WTC11 (cell line): Measurements from ENCODE around the gene SFT2D2. TPM values are rescaled to one million over a fixed set of nuclear protein-coding genes. Genes with fewer than 3 reads are reported as not detected.

ENCODE experiments used
- ATAC-seq: fragments of 200-7000 bp; cut with Tn5 transposase; 2 replicates; pipeline ENCODE4 v1.10.0; 2021; ENCODE audit warnings: mild to moderate bottlenecking, moderate library complexity
- CTCF ChIA-PET: fragments of 300-600 bp; sonication (Branson Sonifier 250); formaldehyde crosslinking; loops from one replicate; lab custom pipeline; 2021; ENCODE audit warnings: antibody characterized with exemption; lab: Charles Lee
- POLR2A ChIA-PET: fragments of 350-600 bp; sonication (Branson Sonifier 250); formaldehyde crosslinking; loops from one replicate; lab custom pipeline; 2021; ENCODE audit warnings: antibody characterized with exemption; lab: Charles Lee
- DNase-seq: peaks from one replicate; pipeline ENCODE4 v3.0.0; 2021; ENCODE audit warnings: low spot score
- H3K27ac Mint-ChIP-seq: 2 replicates; pipeline ENCODE4 v1.8.0; 2021; ENCODE audit warnings: mixed read lengths
- H3K27me3 Mint-ChIP-seq: 2 replicates; pipeline ENCODE4 v1.8.0; 2021; ENCODE audit warnings: low read depth, mild to moderate bottlenecking, moderate library complexity, mixed read lengths
- H3K36me3 Mint-ChIP-seq: 2 replicates; pipeline ENCODE4 v1.8.0; 2021; ENCODE audit warnings: mixed read lengths
- H3K4me1 Mint-ChIP-seq: 2 replicates; pipeline ENCODE4 v1.8.0; 2022; ENCODE audit warnings: mixed read lengths
- H3K4me3 Mint-ChIP-seq: 2 replicates; pipeline ENCODE4 v1.8.0; 2021; ENCODE audit warnings: mild to moderate bottlenecking, moderate library complexity, mixed read lengths
- H3K9me3 Mint-ChIP-seq: 2 replicates; pipeline ENCODE4 v1.8.0; 2021; ENCODE audit warnings: mixed read lengths
- E2F5 ChIP-seq: sonication (generic); formaldehyde crosslinking; IDR thresholded peaks from 2 replicates; pipeline ENCODE4 v1.8.1; 2022; ENCODE audit warnings: mild to moderate bottlenecking, moderate library complexity, missing genetic modification reagents
- EMX1 ChIP-seq: fragments of 250-450 bp; sonication (Bioruptor Pico); IDR thresholded peaks from 2 replicates; pipeline ENCODE4 v1.8.0; 2021; ENCODE audit warnings: mild to moderate bottlenecking
- ESRRA ChIP-seq: sonication (generic); formaldehyde crosslinking; IDR thresholded peaks from 2 replicates; pipeline ENCODE4 v1.8.1; 2022; ENCODE audit warnings: mild to moderate bottlenecking, missing genetic modification reagents, borderline replicate concordance
- FOXP1 ChIP-seq: sonication (generic); formaldehyde crosslinking; IDR thresholded peaks from 2 replicates; pipeline ENCODE4 v1.8.0; 2022; ENCODE audit warnings: missing genetic modification reagents, mild to moderate bottlenecking, moderate library complexity, borderline replicate concordance
- GRHL2 ChIP-seq: fragments of 250-450 bp; sonication (Bioruptor Pico); IDR thresholded peaks from 2 replicates; pipeline ENCODE4 v1.8.0; 2022; ENCODE audit warnings: mild to moderate bottlenecking, moderate library complexity; ENCODE audit not compliant: insufficient replicate concordance, severe bottlenecking
- MXD4 ChIP-seq: fragments of 250-450 bp; sonication (Bioruptor Pico); IDR thresholded peaks from 2 replicates; pipeline ENCODE4 v1.8.0; 2021; ENCODE audit warnings: mild to moderate bottlenecking, moderate library complexity, borderline replicate concordance
- MYBL2 ChIP-seq: sonication (generic); formaldehyde crosslinking; IDR thresholded peaks from 2 replicates; pipeline ENCODE4 v1.8.1; 2023; ENCODE audit warnings: mild to moderate bottlenecking, moderate library complexity, missing genetic modification reagents
- NR1H2 ChIP-seq: sonication (generic); formaldehyde crosslinking; IDR thresholded peaks from 2 replicates; pipeline ENCODE4 v1.9.0; 2021; ENCODE audit warnings: mild to moderate bottlenecking, moderate library complexity, missing genetic modification reagents
- NR2C2 ChIP-seq: sonication (generic); formaldehyde crosslinking; IDR thresholded peaks from 2 replicates; pipeline ENCODE4 v1.8.0; 2022; ENCODE audit warnings: mild to moderate bottlenecking, missing genetic modification reagents
- PREB ChIP-seq: sonication (generic); formaldehyde crosslinking; IDR thresholded peaks from 2 replicates; pipeline ENCODE4 v1.8.1; 2022; ENCODE audit warnings: mild to moderate bottlenecking, missing genetic modification reagents, moderate library complexity, borderline replicate concordance
- RELA ChIP-seq: sonication (generic); formaldehyde crosslinking; IDR thresholded peaks from 2 replicates; pipeline ENCODE4 v1.8.1; 2022; ENCODE audit warnings: missing genetic modification reagents, mild to moderate bottlenecking, borderline replicate concordance
- SMAD3 ChIP-seq: sonication (generic); formaldehyde crosslinking; IDR thresholded peaks from 2 replicates; pipeline ENCODE4 v1.8.0; 2022; ENCODE audit warnings: missing genetic modification reagents, mild to moderate bottlenecking, borderline replicate concordance
- STAT6 ChIP-seq: sonication (generic); formaldehyde crosslinking; conservative IDR thresholded peaks from 2 replicates; pipeline ENCODE4 v1.8.1; 2023; ENCODE audit warnings: mild to moderate bottlenecking, low read depth, missing genetic modification reagents, moderate library complexity
- TEAD4 ChIP-seq: sonication (generic); formaldehyde crosslinking; IDR thresholded peaks from 2 replicates; pipeline ENCODE4 v1.8.0; 2022; ENCODE audit warnings: mild to moderate bottlenecking, missing genetic modification reagents
- USF1 ChIP-seq: sonication (generic); formaldehyde crosslinking; IDR thresholded peaks from 2 replicates; pipeline ENCODE4 v1.8.0; 2022; ENCODE audit warnings: mild to moderate bottlenecking, missing genetic modification reagents
- ZNF138 ChIP-seq: sonication (generic); formaldehyde crosslinking; conservative IDR thresholded peaks from 2 replicates; pipeline ENCODE4 v1.8.1; 2022; ENCODE audit warnings: mild to moderate bottlenecking, moderate library complexity, missing genetic modification reagents
- ZNF317 ChIP-seq: sonication (generic); formaldehyde crosslinking; IDR thresholded peaks from 2 replicates; pipeline ENCODE4 v1.8.1; 2023; ENCODE audit warnings: low read depth, mild to moderate bottlenecking, moderate library complexity, missing genetic modification reagents, borderline replicate concordance
- total RNA-seq: library from RNA; stranded (reverse); gene quantifications from 3 replicates; pipeline ENCODE4 v1.2.3, GENCODE V29; 2021
- TF ChIP-seq, protein P1 (sequence below): fragments of 200-600 bp; IDR thresholded peaks from 2 replicates; pipeline ENCODE4 v1.8.0; 2022; ENCODE audit warnings: antibody characterized with exemption
- TF ChIP-seq, protein P2 (sequence below): sonication (generic); formaldehyde crosslinking; IDR thresholded peaks from 2 replicates; pipeline ENCODE4 v1.8.0; 2023; ENCODE audit warnings: missing genetic modification reagents

Gene SFT2D2
- total RNA-seq, 1 experiment from 2014 or later = 23.2 TPM

DNA sequence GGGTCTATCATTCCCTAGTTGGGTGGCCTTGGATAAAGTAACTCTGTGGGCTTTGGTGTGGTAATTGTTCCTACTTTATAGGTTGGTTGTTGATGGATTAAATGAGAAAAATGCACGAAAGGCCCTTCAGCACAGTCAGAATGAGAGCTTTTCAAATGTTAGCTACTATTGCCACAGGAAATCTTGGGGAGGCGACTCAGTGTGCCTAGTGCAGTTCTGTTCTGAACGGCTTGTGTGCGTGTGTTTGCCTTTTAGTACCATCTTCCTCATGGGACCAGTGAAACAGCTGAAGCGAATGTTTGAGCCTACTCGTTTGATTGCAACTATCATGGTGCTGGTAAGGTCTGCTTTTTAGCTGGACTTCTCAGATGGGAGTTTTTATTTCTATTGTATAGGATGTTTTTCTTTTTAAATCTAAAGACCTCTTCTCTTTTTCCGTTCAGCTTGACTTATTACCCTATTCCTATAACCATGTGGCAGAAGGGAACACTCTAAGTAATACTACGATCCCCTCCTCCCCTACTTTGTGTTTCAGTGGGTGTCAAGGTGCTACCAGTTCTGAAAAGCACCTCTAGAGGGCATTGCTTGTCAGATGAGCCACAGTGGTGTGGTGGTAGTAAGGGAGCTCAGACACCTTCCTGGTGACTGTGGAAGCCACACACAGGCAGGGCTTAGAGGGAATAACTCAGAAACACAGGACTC, 9.2 kb downstream of the SFT2D2 start:
- Mint-ChIP-seq H3K36me3 (peaks cover 26% of the 10 kb centered on the region), H3K4me1 (no peaks in the 10 kb centered on the region), H3K4me3 (no peak overlapping the region), H3K27ac (no peak overlapping the region)
- ATAC-seq (peak; percentile 100), DNase-seq (peak; percentile 43)
- no peak for TF ChIP-seq SMAD3
- TF ChIP-seq, protein P1, sequence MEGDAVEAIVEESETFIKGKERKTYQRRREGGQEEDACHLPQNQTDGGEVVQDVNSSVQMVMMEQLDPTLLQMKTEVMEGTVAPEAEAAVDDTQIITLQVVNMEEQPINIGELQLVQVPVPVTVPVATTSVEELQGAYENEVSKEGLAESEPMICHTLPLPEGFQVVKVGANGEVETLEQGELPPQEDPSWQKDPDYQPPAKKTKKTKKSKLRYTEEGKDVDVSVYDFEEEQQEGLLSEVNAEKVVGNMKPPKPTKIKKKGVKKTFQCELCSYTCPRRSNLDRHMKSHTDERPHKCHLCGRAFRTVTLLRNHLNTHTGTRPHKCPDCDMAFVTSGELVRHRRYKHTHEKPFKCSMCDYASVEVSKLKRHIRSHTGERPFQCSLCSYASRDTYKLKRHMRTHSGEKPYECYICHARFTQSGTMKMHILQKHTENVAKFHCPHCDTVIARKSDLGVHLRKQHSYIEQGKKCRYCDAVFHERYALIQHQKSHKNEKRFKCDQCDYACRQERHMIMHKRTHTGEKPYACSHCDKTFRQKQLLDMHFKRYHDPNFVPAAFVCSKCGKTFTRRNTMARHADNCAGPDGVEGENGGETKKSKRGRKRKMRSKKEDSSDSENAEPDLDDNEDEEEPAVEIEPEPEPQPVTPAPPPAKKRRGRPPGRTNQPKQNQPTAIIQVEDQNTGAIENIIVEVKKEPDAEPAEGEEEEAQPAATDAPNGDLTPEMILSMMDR = peak; percentile 68
- TF ChIP-seq, all 79 proteins: peak for 1
- no peaks in the 10 kb centered on the region for H3K9me3 Mint-ChIP-seq
- POLR2A ChIA-PET = interaction anchor here (0.6 to 2.0 kb wide), 2 partner anchors 9 to 1222 kb away, joined by 4 to 7 read pairs; partner anchors contain the start of gene SFT2D2
- CTCF ChIA-PET = interaction anchor here (0.5 to 2.3 kb wide), 56 partner anchors 9 to 518 kb away, joined by 3 to 39 read pairs (median 4); partner anchors contain the start of genes GPR161, SFT2D2, TBX19 and TIPRL
- no peaks in the 10 kb centered on the region for H3K27me3 Mint-ChIP-seq

GRCh38 chr1:168235548-168235885, 9.7 kb downstream of the SFT2D2 start:
- Mint-ChIP-seq H3K4me1 (no peaks in the 10 kb centered on the region), H3K27me3 (no peaks in the 10 kb centered on the region)

DNA sequence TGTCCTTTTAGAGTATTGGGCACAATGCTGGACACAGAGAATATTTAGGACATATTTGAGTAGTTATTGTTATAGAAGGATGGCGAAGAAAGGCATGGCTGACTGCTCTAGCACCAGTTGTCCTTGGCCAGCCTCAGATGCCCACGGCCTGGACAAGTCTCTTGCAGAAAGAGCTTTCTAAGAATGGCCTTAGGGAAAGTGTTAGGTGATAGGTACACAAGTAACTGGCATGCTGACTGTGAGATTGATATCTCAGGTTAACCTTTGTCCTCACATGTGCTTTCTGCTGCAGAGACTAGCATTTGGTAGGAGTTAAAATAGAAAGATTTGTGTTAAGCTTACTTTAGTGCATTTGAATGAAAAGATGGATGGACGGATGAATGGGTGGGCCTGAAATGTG, 10.1 kb downstream of the SFT2D2 start:
- H3K9me3 Mint-ChIP-seq = no peaks in the 10 kb centered on the region
- no peaks in the 10 kb centered on the region for H3K27me3 Mint-ChIP-seq
- ChIA-PET CTCF (interaction anchor here (0.5 to 2.3 kb wide), 53 partner anchors 8 to 519 kb away, joined by 3 to 39 read pairs (median 4); partner anchors contain the start of genes GPR161, SFT2D2, TBX19 and TIPRL), POLR2A (interaction anchor here (2.0 kb wide), 1 partner anchor 10 kb away, joined by 7 read pairs; the partner anchor contains the start of gene SFT2D2)
- DNase-seq = no peak
- H3K4me3 Mint-ChIP-seq = no peak overlapping the region
- H3K4me1 Mint-ChIP-seq = no peaks in the 10 kb centered on the region
- H3K36me3 Mint-ChIP-seq = peaks cover 30% of the 10 kb centered on the region
- no peak overlapping the region for H3K27ac Mint-ChIP-seq
- ATAC-seq = no peak
- TF ChIP-seq ESRRA (CRISPR knock-in tag) = no peak
- no peak for TF ChIP-seq RELA
- TF ChIP-seq PREB (CRISPR knock-in tag) = no peak
- no peak for TF ChIP-seq E2F5 (CRISPR knock-in tag)
- TF ChIP-seq NR2C2 (CRISPR knock-in tag) = no peak
- no peak for TF ChIP-seq GRHL2 (CRISPR knock-in tag)
- TF ChIP-seq TEAD4 (CRISPR knock-in tag) = no peak
- no peak for TF ChIP-seq MYBL2
- TF ChIP-seq ZNF317 (CRISPR knock-in tag) = no peak
- no peak for TF ChIP-seq EMX1 (CRISPR knock-in tag)
- no peak for TF ChIP-seq STAT6 (CRISPR knock-in tag)

More at GRCh38 chr1:168235548-168235885, 9.7 kb downstream of the SFT2D2 start:
- ChIA-PET CTCF (interaction anchor here (0.5 to 2.3 kb wide), 53 partner anchors 8 to 519 kb away, joined by 3 to 39 read pairs (median 4); partner anchors contain the start of genes GPR161, SFT2D2, TBX19 and TIPRL), POLR2A (interaction anchor here (2.0 kb wide), 1 partner anchor 10 kb away, joined by 7 read pairs; the partner anchor contains the start of gene SFT2D2)
- DNase-seq = no peak
- Mint-ChIP-seq H3K9me3 (no peaks in the 10 kb centered on the region), H3K36me3 (peaks cover 30% of the 10 kb centered on the region), H3K27ac (no peak overlapping the region), H3K4me3 (no peak overlapping the region)
- no peak; the same call in 1 of the 2 replicates for ATAC-seq
- TF ChIP-seq, protein P2, sequence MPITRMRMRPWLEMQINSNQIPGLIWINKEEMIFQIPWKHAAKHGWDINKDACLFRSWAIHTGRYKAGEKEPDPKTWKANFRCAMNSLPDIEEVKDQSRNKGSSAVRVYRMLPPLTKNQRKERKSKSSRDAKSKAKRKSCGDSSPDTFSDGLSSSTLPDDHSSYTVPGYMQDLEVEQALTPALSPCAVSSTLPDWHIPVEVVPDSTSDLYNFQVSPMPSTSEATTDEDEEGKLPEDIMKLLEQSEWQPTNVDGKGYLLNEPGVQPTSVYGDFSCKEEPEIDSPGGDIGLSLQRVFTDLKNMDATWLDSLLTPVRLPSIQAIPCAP (CRISPR knock-in tag) = no peak
- TF ChIP-seq NR1H2 (CRISPR knock-in tag) (no peak), PREB (CRISPR knock-in tag) (no peak), USF1 (no peak), ZNF138 (CRISPR knock-in tag) (no peak), MXD4 (CRISPR knock-in tag) (no peak), FOXP1 (no peak)
